Stimulated activated naive CD4-positive, alpha-beta T cell treated with Interleukin-2 at 50 U/mL for 16 hours (primary cell): ENCODE measurements around the gene EPHA7.

Experiments
- DNase-seq: peaks from one replicate; lab custom pipeline; 2025; lab: John Stamatoyannopoulos, UW

EPHA7 gene

DNA sequence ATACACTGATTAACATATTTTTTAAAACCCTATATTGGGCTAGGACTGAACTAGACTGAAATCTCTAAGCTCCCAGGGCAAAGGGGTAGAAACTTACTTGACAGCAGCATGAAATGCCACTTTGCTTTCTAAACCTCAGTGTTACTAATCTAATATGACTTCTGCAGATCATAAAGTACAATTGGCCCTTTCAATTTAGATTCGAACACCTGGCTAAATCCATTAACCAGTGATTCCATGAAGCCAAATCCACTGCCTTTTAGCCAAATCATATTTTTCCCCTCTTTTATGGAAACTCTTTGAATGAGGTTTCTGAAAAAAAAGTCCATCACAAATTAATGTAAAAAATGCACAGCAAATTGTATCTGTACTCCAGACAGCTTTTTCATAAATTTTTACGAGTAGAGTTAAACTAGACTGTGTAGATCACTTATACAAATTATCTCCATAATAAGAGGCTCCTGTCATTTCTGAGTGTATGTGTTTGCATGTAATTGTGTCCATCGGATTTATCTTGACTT lies 25.7 kb downstream of the EPHA7 start:
- no peak for DNase-seq

DNA sequence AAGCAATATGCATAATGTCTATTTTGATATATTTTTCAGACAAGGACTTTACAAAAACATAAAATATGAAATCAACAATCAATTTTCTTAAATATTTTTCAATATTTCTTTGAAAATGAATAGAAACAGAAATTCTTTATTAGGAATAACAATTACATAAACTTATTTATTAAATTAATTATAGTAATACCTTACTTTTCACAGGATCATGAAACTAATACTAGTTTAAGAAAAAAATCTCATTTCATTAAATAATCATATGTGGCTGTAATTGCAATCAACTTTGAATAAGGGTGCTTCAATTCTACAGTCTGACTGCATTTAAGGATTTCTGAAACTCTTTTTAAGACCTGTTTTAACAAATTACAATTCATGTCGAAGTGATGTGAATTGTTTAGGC lies 26.6 kb downstream of the EPHA7 start:
- no peak for DNase-seq

DNA sequence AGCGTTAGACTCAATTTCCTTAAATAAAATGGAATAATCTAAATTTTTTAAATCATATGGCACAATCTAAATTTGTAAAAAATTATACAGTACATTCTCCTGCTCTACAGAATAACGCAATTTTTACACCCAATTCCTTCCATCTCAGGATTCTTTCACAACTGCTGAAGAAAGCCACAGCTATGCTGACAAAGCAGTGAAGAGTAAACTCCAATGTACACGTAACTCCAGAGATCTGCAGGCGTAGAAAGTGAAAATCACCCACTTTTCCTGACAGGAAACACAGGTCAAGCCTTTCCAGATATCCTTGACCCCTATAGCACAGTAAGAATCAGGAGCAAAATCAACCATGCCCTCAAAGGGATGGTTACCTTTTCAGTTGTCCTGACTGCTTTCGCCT lies 27.4 kb downstream of the EPHA7 start:
- no peak for DNase-seq

DNA sequence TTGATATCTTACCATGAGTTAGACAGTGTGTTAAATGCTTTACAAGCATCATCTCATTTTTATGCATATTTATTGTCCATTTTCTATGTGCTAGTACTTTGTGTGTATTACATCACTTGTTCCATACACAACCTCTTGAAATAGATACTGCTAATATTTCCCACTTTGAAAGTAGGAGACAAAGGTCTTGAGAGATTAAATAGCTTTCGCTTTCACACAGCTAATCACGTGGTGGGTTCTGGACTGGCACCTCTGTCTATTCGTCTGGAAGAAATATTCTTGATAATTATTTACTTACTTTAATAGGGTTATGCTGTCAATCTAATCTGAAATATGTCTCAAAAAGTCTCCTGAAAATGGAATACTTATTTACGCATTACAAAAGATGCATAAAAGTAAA lies 30.2 kb downstream of the EPHA7 start:
- DNase-seq: no peak

DNA sequence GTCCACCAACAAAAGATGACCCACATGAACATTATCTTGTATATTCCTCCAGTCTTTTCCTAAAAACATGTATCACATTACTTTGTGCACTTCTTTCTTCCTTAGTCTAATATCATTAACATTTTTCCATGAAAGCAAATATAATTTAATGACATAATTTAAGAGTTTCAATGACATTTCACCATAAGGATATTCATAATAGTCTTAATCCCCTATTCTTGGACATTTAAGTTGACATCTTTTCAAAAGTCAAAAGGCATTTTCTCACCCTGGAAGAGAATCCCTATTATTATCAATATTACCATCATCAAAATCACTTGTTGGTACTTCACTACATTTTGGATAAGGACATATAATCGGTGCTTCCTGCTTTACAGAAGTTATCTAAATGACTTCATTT lies 31.3 kb downstream of the EPHA7 start:
- DNase-seq: no peak

DNA sequence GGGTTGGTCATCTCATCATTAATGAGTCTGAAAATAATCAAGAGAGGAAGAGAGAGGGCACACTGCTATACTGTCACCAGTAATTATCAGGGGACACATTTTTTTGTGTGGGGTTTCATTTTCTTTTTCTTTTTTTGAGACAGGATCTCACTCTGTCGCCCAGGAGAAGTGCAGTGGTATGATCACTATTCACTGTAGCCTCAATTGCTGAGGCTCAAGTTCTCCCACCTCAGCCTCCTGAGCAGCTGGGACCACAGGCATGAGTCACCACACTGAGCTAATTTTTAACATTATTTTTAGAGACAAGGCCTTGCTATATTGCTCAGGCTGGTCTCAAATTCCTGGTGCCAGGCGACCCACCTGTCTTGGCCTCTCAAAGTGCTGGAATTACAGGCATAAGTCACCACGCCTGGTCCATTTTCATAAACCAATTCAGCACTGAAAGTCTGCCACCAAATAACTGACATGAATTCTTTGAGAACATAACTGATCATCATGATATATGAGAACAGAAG lies 43.3 kb downstream of the EPHA7 start:
- no peak for DNase-seq

DNA sequence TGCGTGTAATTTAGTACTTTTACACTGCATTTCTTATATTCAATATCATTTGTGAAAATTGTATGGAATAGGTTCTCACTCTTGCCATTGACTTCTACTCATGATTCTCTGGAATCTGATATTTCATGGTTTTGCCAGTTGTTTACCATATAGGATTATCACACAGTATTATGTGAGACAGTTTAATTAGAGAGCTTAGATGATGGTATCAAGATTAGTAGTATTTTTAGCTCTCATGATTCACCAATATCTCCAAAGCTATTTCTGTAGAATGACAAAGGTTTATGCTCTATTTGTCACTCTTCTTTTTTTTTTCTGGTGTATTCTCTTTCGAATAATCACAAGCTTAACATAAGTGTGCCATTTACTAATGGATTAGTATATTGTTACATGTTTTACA lies 45.9 kb downstream of the EPHA7 start:
- DNase-seq: no peak

DNA sequence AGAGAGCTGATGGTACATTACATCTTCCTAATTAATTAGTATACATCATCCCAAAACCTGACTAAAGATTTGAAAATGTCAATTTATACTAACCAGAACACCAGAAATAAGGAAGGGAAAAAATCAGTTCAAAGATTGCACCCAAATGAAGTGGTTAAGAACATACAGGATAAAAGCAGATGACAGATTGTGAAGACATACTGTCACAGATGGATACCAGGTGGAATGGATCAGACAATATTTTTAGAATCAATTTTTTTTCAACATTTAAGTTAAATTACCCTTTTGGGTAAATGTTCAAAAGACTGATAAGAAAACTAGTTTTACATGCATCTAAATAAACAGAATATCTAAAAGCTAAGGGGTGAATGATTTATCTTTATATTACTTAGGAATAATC lies 47.6 kb downstream of the EPHA7 start:
- DNase-seq: no peak

DNA sequence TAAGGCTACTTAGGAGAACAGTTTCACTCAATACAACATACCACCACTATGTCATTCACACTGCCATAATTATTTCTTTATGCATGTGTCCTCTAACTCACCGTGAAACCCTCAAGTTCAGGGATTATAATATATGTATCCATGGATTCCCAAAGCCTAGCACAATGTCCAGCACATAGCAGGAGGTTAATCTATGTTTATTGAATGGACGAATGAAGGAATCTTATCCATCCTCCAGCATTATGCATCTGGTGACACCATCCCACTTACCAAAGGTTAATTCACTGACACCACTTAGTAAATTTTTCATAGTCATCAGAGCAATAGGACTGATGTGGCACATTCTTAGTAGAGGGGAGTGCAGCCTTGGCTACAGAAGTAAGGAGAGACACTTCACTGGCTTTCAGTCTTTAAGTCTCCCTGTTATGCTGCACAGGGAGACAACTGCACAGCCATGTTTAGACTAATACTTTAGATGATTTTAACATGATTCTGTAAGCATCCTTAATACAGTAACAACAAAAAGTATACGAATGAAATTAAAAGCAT lies 49.7 kb downstream of the EPHA7 start:
- no peak for DNase-seq

DNA sequence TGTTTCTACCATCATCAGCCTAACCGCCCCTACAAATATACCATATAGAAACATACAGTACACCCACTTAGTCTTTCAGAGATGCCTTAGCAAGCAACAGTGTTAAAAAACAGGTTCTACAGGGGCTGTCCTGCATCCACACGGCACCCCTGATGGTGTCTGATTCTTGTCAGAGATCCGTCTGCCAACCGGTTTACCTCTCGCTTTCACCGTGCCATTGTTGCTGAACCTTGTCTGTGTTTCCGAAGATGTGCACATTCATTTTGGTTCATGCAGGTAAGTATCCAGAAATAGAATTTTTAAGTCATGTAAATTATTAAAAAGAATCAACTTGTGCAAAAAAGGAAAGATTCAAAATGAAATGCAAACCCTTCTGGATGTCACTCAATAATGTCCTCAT lies 52.9 kb downstream of the EPHA7 start:
- DNase-seq: no peak

DNA sequence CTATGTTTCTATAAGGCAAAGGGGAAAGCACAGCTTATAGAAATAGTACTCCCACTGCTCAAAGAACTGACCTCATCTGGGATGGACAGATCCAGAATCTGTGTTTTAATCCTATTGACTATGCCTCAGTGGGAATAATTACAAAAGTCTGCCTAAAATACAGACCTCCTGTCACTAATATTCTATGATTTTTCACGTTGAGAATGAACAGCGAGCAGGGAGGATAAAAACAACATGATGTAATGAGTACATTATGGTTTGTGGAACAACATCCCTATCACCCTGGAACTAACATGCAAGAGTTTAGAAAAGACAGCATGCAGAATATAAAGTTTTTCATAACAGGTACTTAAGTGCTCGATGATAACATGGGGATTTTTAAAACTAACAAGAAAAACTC lies 53.9 kb downstream of the EPHA7 start:
- DNase-seq: no peak

DNA sequence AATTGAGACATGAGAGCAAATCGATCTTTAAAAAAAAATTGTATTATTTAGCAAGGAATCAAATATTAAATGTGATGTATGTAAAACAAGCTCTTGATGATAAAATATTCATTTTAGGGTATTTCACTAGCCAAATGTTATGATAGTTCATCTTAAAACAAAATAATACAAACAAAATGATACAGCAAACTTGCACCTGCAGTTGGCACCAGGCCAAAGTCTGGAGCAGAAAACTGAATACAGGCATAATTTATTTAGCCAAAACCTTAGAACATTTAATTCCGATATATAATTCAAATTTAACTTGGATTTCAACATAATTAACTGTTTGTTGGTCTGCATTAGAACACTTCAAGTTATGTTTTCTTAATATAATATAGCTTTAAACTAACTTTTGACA lies 60.9 kb downstream of the EPHA7 start:
- DNase-seq: no peak

DNA sequence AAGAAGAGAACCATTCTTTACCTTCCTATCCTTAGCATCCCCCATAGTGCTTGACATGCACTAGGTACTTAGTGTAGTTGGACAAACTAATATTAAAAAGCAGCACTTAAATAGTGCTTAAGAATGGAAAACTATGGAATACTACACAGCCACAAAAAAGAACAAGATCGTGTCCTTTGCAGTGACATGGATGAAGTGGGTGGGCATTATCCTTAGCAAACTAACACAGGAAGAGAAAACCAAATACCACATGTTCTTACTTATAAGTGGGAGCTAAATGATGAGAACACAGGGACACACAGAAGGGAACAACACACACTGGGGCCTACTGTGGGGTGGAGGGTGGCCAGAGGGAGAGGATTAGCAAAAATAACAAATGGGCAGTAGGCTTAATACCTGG lies 66.8 kb downstream of the EPHA7 start:
- DNase-seq: no peak

DNA sequence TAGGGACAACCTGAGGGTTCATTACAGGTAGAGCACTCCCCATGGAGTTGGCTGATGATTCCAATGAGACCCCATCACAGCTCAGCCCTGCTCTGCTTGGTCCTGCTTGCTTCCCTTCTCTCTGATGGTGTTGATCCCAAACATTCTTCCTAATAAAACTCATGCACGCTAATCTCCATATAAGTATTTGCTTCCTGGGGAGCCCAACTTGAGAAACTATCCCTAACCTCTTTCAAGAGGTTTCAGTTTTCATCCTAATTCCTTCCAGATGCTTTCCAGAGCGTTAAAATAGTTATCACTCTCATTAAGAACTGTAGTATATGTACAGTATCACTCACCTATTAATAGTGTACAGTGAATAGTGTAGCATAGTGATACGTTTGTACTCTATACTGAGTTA lies 68.1 kb downstream of the EPHA7 start:
- DNase-seq: no peak

DNA sequence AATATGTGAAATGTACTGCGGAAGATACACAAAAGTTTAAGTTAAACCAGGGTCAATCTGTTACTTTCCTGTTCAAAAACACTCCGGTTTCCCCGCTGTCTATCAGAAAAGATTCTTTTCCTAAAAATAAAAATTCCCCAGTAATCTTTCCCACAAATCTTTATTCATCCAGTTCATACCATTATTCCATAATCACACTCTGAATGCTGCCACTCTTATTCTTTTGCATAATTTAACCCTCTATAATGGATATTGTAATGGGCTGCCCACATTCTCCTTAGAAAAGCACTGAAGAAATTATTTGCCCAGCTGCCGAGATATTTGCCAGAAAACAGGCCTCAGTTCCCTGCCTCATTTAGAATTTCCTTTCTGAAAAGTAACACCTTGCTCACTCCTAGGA lies 68.6 kb downstream of the EPHA7 start:
- no peak for DNase-seq

DNA sequence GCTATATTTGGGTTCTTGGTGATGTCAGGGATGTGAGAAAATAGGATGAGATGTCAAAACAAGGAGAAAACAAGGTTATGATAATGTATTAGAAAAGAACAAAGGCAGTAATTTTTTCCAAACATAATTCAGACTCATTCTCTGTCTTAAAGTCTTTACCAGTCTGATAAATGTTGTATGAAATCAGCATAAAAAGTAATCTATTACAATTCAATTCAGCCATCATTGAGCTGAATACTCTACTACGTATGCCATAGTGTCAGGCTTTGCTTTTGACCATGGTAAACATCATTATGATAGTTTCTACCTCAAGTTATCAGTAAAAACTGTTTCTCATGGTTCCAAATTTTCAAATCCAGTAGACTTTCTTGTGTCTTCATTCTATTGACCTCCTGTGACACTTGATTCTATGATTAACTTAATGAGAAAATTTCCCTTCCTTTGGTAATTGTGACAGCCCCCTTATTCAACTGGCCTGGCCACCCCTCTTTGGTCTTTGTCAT lies 75.0 kb downstream of the EPHA7 start:
- DNase-seq: no peak

DNA sequence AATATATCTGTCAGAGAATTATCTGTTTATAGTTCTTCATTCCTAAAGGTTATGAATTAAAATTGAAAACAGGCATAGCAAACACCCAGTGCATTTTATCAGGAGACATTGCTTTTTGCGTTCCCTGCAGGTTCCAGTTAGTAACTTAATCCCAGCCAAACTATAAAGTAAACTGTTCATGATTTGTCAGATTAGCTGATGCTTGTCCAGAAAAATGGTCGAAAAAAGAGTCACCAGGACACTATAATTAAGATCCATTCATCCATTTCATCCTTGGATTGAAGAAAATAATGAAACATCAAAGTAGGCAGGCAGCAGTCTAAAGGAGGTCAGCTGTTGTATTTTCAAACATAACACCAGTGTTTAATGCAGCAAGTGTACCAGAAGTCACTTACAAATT lies 75.9 kb downstream of the EPHA7 start:
- no peak for DNase-seq

DNA sequence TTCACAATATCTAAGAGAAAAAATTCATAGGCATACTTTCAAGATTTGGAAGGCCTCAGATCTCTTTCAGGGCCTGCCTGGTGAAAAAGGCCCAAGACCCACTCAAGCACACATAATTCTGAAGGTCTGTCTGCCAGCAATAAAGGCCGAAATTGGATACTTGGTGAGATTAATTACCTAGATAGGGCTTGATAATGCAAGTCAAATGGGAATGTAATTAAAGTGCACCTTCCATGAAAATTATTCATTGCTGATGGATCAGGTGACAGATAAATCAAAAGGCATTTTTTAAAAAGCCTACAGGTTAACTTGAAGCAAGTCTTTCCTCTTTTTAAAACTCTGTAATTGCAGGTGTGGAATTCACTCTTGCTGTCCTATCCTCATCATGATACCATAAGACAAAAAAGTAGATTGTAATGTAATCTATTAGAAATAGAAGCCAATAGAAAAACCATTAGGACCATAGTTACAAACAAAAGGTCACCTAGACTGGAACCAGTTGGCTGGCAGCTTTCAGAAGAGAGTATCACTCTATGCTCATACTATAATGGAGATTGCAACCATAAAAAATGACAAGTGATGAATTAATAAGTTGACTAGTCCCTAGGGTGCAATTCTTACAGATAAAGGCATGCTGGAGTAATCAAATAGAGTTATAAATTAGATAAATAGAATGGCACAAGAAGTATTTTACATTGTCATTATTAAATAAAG lies 77.3 kb downstream of the EPHA7 start:
- DNase-seq: no peak

DNA sequence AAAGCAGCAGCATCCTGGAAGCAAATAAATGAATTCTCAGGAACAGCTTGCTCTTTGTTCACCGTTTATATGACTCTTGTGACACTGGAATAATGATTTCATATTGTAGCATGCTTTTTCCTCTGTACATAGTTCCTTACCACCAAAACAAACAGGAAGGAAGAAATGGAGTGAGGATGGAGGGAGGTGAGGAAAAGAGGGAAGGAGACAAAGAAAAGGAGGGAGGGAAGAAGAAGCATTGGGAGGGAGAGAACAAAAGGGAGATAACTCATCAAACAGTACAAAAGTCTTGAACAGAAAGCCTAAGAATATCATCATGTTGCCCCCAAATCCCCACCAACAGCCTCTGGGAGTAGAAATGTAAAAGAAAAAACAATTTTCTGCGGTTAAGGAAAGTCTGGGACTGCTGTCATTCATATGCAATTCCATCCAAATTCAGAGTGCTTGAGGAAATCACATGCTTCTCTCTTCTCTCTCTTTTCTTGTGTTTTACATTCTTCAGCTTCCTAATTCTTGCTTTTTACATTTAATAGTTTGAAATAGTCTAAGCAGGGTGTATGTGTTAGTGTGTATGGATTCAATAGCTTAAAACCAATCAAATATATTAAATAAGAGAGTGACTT lies 81.5 kb downstream of the EPHA7 start:
- DNase-seq: no peak

DNA sequence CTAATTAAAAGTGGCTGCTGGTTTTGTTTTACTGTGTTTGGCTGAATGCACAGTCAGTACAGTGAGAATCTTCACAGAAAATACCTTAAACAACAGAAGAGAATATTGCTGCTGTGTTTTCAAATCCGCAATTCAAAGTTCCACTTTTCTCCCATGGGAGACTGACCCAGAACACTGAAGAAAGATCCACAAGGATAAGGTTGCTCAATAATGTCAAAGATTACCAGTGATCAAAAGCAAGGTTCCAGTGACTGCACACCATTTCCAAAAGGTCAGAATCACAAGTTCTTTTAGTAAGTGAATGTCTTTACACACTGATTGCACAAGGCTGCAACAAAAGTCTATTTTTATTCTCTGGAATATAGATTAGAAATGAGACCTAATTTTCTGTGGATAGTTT lies 82.3 kb downstream of the EPHA7 start:
- DNase-seq: no peak

DNA sequence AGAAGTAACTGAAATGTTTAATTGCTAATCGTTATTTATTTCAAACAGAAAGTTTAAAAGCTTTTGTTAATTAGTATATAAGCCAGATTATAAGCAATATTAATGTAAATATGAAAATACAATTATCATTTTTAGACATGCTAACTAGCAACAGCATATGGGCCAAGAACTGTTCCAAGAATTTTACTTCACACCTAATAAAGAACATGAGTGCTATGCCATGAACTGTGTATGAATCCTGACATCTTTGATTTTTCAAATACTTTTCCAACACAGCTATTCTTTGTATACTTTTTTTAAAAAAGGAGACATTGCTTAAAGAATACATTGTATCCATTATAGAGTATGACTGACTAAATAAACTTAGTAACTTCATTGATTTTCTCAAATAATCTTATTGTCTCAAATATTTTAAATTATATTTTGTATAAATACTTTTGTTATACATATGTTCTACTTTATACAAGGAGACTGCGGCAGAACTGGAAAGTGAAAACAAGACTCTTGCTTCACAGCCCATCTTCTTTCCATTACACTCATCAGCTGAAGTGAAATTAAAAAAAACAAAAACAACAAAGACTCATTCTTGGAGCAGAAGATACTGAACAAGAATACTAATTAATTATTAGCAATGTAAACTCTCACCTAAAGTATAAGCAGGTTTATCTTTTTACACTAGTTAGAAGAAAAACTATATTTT lies 89.9 kb downstream of the EPHA7 start:
- no peak for DNase-seq

DNA sequence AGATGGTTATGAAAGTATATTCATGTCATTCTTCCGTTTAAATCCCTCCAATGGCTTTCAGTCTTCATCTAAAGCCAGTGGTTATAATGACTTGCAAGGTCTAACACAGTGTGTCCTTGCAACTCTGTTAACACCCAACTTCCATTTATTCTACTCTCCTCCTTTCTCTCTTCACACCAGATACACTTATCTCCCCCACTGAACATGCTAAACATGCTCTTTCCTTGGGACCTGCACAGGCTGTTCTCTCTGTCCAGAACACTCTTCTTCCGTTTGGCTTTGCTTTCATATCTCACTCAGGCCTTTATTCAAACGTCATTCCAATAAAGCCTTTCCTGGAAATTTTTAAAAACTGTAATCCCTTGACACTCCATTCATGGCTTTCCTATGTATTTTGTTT lies 91.5 kb downstream of the EPHA7 start:
- DNase-seq: no peak

DNA sequence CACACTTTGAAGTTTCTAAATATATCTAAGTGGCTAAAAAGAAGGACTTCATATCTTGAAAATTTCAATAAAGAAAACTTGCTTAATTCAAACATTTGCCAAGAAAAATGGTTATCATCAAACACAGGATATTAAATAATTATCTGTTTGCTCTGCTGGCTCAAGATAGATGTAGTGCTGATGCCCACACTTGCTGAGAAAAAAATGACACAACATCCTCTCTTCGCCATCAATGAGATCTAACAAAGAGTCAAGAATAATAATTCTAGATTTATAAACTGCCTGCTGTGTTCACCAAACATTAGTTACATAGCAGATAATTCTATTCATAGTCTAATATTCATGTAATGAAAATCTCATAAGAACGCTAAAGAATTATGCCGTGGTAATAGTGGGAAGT lies 93.6 kb downstream of the EPHA7 start:
- no peak for DNase-seq
